Loucy (cell line): Measurements from ENCODE around the gene GPX3.

ENCODE experiments used
- EZH2phosphoT487 ChIP-seq: fragments of 200-600 bp; IDR thresholded peaks from 2 replicates; pipeline ENCODE4 v1.6.1; 2018; ENCODE audit warnings: antibody characterized with exemption, mild to moderate bottlenecking, moderate library complexity, borderline replicate concordance
- TF ChIP-seq, protein P1 (sequence below): fragments of 200-600 bp; sonication (generic); conservative IDR thresholded peaks from 2 replicates; pipeline ENCODE4 v1.5.1; 2014; ENCODE audit warnings: mild to moderate bottlenecking, antibody characterized with exemption, low read length

- TF ChIP-seq, protein P1, sequence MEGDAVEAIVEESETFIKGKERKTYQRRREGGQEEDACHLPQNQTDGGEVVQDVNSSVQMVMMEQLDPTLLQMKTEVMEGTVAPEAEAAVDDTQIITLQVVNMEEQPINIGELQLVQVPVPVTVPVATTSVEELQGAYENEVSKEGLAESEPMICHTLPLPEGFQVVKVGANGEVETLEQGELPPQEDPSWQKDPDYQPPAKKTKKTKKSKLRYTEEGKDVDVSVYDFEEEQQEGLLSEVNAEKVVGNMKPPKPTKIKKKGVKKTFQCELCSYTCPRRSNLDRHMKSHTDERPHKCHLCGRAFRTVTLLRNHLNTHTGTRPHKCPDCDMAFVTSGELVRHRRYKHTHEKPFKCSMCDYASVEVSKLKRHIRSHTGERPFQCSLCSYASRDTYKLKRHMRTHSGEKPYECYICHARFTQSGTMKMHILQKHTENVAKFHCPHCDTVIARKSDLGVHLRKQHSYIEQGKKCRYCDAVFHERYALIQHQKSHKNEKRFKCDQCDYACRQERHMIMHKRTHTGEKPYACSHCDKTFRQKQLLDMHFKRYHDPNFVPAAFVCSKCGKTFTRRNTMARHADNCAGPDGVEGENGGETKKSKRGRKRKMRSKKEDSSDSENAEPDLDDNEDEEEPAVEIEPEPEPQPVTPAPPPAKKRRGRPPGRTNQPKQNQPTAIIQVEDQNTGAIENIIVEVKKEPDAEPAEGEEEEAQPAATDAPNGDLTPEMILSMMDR = no peak
- TF ChIP-seq EZH2phosphoT487 = no peak
These were observed 19.3 kb downstream of the GPX3 start for GRCh38 chr5:151039665-151040064.
